A673 (cell line): ENCODE data around the gene CMTM5. TPM values are rescaled to one million over a fixed set of nuclear protein-coding genes. Genes with fewer than 3 reads are reported as not detected.

Experiments used
- BruUV-seq: library from RNA; stranded (reverse); fragments of 400-500 nt; replicated peaks from 2 replicates; lab custom pipeline; 2021; lab: Mats Ljungman, UMichigan
- CTCF ChIA-PET: fragments of 300-600 bp; sonication (Branson Sonifier 250); formaldehyde crosslinking; loops from one replicate; lab custom pipeline; 2022; ENCODE audit warnings: antibody characterized with exemption; lab: Charles Lee
- POLR2A ChIA-PET: fragments of 300-600 bp; sonication (Branson Sonifier 250); formaldehyde crosslinking; loops from one replicate; lab custom pipeline; 2022; ENCODE audit warnings: antibody characterized with exemption; ENCODE audit not compliant: low non-redundant PET; lab: Charles Lee
- DNase-seq: peaks from one replicate; pipeline ENCODE4 v3.0.0-alpha.2; 2015; ENCODE audit warnings: low spot score
- H3K27ac ChIP-seq: fragments of 200-600 bp; sonication (generic); 2 replicates; pipeline ENCODE4 v1.5.1; 2016; ENCODE audit warnings: mixed run types, low read depth, mild to moderate bottlenecking, mixed read lengths, antibody characterized with exemption, low read length; ENCODE audit not compliant: poor library complexity, severe bottlenecking
- H3K27me3 ChIP-seq: fragments of 200-600 bp; sonication (generic); replicated peaks from 2 replicates; pipeline ENCODE4 v1.6.1; 2017; ENCODE audit warnings: mixed run types, low read depth, mild to moderate bottlenecking, mixed read lengths, antibody characterized with exemption, low read length; ENCODE audit not compliant: insufficient read depth, poor library complexity
- H3K36me3 ChIP-seq: fragments of 200-600 bp; sonication (generic); 2 replicates; pipeline ENCODE4 v1.6.1; 2016; ENCODE audit warnings: mixed run types, mild to moderate bottlenecking, mixed read lengths, antibody characterized with exemption, low read length; ENCODE audit not compliant: insufficient read depth, poor library complexity, severe bottlenecking
- H3K4me1 ChIP-seq: fragments of 200-600 bp; sonication (generic); 2 replicates; pipeline ENCODE4 v1.6.1; 2017; ENCODE audit warnings: mixed run types, mild to moderate bottlenecking, mixed read lengths, antibody characterized with exemption, low read length; ENCODE audit not compliant: insufficient read depth, poor library complexity, severe bottlenecking
- H3K4me3 ChIP-seq: fragments of 200-600 bp; sonication (generic); 2 replicates; pipeline ENCODE4 v1.5.1; 2016; ENCODE audit warnings: low read depth, mixed run types, mild to moderate bottlenecking, mixed read lengths, low read length; ENCODE audit not compliant: poor library complexity, severe bottlenecking
- H3K9me3 ChIP-seq: fragments of 200-600 bp; sonication (generic); 2 replicates; pipeline ENCODE4 v1.6.1; 2016; ENCODE audit warnings: mixed run types, low read depth, mild to moderate bottlenecking, mixed read lengths, antibody characterized with exemption, low read length; ENCODE audit not compliant: poor library complexity, severe bottlenecking
- CTCF ChIP-seq: fragments of 300-800, 200-600 bp; sonication (generic); conservative IDR thresholded peaks from 2 replicates; pipeline ENCODE4 v1.5.1; 2017; ENCODE audit warnings: low read depth, mild to moderate bottlenecking, antibody characterized with exemption, low read length, moderate library complexity, mixed read lengths
- EZH2 ChIP-seq: fragments of 200-600 bp; sonication (generic); IDR thresholded peaks from 2 replicates; pipeline ENCODE4 v1.6.1; 2017; ENCODE audit warnings: borderline replicate concordance, low read depth, mild to moderate bottlenecking, mixed read lengths, antibody characterized with exemption, low read length; ENCODE audit not compliant: poor library complexity, severe bottlenecking
- intact Hi-C: fragments of 100-400 bp; cut with micrococcal nuclease; formaldehyde crosslinking; loops from one replicate; pipeline ENCODE4 v1.10.0; 2022; ENCODE audit not compliant: unreplicated experiment
- total RNA-seq: library from RNA; stranded (reverse); gene quantifications from 2 replicates; pipeline ENCODE4 v1.2.3, GENCODE V29; 2021

Gene CMTM5
- total RNA-seq, 1 experiment from 2014 or later = not detected

GRCh38 chr14:23371865-23372264 is 5.0 kb upstream of the CMTM5 start:
- Histone ChIP-seq H3K4me1 (peaks cover 11% of the 10 kb centered on the region), H3K9me3 (no peaks in the 10 kb centered on the region), H3K27me3 (no peaks in the 10 kb centered on the region), H3K4me3 (no peak overlapping the region), H3K36me3 (no peaks in the 10 kb centered on the region), H3K27ac (no peak overlapping the region)
- CTCF ChIA-PET = no interaction called here
- intact Hi-C loops = no loop called here
- BruUV-seq = no TSS peak
- no peak for TF ChIP-seq EZH2
- DNase-seq = no peak
- POLR2A ChIA-PET = no interaction called here

GRCh38 chr14:23372509-23372908 is 4.3 kb upstream of the CMTM5 start, which contains the start of gene IL25:
Gene IL25 (plus strand): TSS chr14:23372809.
- H3K4me3 ChIP-seq = no peak within 1 kb of the TSS
- POLR2A ChIA-PET = no interaction called here
- CTCF ChIA-PET = no interaction called here
- TF ChIP-seq EZH2 (no peak), CTCF (no peak)
- H3K27ac ChIP-seq = no peak within 1 kb of the TSS
- H3K9me3 ChIP-seq = no peaks in the 10 kb centered on the region
- peaks cover 8% of the 10 kb centered on the region for H3K4me1 ChIP-seq
- no peaks in the 10 kb centered on the region for H3K27me3 ChIP-seq
- no peak for DNase-seq
- no TSS peak for BruUV-seq
- intact Hi-C loops = no loop called here
- no peaks in the 10 kb centered on the region for H3K36me3 ChIP-seq

- DNase-seq = no peak
- Histone ChIP-seq H3K36me3 (no peaks in the 10 kb centered on the region), H3K4me1 (peaks cover 8% of the 10 kb centered on the region), H3K27me3 (no peaks in the 10 kb centered on the region), H3K4me3 (no peak overlapping the region), H3K9me3 (no peaks in the 10 kb centered on the region), H3K27ac (no peak overlapping the region)
- POLR2A ChIA-PET = no interaction called here
- intact Hi-C loops = no loop called here
- CTCF ChIA-PET = interaction anchor here (0.6 kb wide), 1 partner anchor 27 kb away, joined by 3 read pairs; no protein-coding TSS in a partner anchor
- no TSS peak for BruUV-seq
- TF ChIP-seq CTCF (no peak), EZH2 (no peak)
Measured at GRCh38 chr14:23373041-23373440, 3.8 kb upstream of the CMTM5 start.
